ENCODE measurements around the gene DNAL1.
"Not testable (repeated sequence)": the region's sequence is repeated elsewhere in the genome, so short reads cannot be mapped to it uniquely, and the experiment has no call there.

DNAL1 gene

DNA sequence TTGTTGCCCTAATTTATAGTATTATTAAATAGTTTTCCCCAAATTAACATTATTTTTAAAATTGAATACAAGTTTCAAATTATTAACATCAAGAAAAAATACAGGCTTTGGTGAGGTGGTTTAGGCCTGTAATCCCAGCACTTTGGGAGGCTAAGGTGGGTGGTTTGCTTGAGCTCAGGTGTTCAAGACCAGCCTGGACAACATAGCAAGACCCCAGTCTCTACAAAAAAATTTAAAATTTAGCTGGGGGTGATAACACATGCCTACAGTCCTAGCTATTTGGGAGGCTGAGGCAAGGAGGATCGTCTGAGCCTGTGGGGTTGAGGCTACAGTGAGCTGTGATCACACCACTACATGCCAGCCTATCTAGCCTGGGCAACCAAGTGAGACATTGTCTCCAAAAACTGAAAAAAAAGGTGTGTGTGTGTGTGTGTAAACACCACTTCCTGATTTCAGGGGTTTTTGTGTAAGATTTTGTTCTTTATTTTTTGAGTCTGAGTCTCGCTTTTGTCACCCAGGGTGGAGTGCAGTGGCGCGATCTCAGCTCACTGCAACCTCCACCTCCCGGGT is 3.9 kb upstream of the DNAL1 start:
- DNase-seq, result no peak

DNA sequence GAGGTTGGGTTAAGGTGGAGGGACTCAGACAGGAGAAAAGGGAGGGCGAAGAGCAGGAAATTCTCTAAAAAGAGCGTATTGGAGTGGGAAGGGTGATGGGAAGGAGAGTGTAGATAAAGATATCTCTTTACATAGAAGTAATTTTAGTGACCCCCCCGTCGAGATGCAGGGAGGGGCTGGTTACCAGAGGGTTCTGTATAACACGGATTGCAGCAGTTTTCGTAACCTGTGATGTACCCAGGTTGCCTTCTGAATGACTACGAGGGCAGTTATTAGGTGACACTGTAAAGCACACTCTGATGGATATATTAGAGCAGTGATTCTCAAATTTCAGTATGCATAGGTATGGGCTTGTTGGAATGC is 443 bp downstream of the DNAL1 start:
- no peak for DNase-seq

DNA sequence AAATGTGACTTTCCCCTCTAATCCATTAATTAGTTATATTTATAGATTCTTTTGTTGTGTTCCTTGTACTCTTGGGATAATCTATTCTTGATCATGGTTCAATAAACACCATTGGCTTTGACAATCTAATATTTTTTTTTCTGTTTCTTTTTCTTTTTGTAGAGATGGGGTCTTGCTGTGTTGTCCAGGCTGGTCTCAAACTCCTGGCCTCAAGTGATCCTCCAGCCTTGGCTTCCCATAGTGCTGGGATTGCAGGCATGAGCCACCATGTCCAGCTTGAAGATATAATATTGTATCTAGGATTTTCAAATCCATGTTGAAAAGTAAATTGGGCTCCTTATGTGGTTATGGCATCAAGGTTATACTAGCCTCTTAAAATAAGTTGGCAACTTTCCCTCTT is 6.2 kb downstream of the DNAL1 start:
- no peak for DNase-seq

DNA sequence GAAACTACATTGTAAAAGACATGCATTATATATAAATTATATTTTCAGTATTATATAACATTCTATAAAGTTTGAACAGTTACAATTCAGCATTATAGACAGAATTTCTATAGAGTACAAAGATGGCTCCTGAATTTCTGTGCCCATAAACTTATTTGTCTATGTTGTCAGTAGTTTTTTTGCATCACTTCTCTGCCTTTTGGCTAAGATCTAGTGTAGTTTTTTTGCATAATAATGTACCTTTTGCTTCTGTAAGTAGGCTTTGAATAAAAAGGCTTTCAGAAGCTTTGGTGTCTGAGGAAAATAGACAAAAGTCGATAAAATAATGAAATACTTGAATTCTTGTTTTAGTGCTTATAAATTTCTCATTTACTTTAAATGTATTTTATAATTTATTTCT is 11.1 kb downstream of the DNAL1 start:
- no peak for DNase-seq

DNA sequence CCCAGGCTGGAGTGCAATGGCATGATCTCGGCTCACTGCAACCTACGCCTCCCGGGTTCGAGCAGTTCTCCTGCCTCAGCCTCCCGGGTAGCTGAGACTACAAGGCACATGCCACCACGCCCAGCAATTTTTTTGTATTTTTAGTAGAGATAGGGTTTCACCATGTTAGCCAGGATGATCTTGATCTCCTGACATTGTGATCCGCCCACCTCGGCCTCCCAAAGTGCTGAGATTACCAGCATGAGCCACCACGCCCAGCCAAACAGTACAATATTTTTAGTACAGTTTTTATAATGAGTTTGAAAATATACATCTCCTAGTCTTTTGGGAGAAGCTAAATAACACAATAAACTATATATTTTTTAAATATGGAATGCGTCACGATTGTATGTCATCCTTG is 14.4 kb downstream of the DNAL1 start:
- DNase-seq, result not testable (repeated sequence)

DNA sequence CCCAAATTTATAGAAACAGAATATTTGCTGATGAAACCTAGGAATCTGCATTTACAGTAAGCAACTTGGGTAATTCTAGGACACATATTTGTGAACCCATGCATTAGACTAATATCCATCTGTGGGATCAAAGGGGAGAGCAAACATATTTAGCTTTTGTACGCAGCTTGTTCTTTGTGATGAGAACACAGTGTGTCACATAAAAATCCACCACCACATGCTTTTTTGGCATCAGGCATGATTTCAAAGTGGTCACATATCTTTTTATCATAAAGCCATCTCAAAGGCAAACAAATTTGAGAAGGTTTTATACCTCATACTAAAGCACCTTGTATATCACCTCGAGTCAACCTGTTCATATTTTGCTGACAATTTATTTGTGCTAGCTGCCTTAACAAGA is 15.7 kb downstream of the DNAL1 start:
- DNase-seq, result no peak

DNA sequence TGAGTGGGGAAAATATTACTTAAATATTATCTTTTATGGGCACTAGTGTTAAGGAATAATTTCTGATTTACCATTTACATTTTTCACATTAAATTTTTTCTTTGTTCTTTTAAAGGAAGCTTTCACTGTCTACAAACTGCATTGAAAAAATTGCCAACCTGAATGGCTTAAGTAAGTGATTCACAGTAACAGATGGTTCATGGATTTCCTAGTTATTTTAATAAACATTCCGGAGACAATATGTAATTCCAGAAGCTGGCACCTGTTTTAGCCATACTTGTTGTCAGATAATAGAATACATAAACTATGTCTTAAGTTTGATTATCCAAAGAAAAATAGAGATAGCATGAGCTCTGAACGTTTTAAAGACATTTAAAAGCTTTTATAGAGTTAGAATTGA is 17.1 kb downstream of the DNAL1 start:
- no peak for DNase-seq

DNA sequence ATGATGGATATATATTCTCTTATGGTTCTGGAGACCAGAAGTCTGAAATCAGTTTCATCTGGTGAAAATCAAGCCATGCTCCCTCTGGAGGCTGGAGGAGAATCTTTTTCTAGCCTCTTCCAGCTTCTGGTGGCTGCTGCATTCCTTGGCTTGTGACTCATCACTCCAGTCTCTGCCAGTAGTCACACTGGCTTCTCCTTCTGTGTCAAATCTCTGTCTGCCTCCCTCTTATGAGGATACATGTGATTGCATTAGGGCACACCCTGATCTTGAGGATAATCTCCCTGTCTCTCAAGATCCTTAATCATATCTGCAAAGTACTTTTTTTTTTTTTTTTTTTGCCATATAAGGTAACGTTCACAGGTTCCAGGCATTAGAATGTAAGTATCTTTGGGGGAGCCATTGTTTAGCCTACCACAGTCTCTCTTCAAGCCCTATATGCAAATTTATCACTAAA is 17.7 kb downstream of the DNAL1 start:
- DNase-seq, result no peak

DNA sequence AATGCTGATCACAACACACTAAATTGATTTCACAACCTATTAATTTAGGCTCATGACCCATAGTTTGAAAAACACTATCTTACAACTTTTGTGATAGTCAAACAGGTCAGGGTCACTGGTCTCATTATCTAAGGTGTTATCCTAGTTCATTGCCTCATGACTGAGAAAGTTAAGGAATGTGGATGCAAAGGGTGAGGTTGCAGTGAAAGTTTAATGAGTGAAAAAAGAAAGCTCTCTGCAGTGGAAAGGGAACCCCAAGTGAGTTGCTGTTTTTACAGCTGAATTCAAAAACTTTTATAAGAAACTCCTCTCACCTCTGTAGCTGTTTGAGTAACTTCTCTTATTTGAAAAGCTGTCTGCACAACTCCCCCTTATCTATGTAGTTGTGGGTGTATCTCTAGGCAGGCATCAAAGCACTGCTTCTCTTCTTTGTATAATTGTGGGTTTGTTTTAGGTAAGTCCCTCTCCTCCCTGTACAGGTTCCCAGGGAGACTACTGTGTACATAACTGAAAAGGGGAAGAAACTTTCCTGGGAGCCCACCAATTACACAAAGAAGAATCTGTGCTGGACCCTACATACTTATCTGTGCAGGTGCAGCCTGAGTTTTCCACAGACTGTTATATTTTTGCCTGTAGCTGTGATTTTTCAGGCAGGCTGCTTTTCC is 18.9 kb downstream of the DNAL1 start:
- no peak for DNase-seq

DNA sequence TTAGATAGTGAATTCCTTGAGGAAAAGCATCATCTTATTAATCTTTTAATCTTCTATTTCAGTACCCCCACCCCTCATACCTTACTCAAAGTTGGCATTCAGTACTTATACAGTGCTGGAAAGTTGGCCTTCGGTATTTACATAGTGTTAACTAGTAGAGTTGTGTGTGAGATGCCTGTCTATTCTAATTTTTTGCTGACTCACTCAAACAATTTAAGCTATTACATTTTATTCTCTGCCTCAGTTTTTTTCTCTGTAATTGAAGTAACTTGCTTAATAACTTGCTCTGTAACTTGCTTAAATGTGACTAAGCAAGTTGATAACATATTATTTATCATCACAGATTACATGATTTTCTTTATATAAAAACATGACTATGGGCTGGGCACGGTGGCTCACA is 20.3 kb downstream of the DNAL1 start:
- DNase-seq, result no peak

DNA sequence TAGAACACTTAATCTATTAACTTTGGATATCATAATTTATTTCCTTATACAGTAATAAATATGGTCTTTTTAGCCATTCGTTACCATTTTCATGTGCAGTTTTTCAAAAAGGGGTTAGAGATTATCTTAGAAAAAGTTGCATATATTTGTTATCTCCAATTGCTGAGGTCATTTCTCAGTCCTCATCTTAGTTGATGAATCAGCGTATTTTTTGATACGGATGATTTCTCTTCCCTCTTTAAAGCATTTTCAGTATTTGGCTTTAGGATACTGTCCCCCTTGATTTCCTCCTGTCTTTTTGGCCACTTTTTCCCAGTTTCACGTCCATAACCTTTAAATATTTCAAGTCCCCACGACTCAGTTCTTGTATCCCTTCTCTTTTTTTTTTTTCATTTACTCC is 21.8 kb downstream of the DNAL1 start:
- no peak for DNase-seq

DNA sequence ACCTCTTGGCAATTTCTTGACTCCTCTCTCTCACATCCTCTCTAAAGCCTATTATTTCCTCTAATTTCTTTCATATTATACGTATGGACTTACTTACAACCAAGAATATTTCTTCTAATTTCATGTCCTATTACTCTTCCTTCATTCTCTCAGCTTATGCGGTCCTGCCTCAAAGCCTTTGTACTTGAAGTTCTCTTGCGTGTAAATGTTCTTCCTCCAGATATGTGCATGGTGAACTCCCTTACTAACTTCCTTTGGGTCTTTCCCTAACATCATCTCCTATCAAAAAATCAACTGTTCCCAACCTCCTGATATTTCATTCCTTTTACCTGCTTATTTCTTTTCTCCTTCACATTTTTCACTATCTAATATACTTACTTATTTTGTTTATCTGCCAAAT is 23.1 kb downstream of the DNAL1 start:
- DNase-seq, result no peak

DNA sequence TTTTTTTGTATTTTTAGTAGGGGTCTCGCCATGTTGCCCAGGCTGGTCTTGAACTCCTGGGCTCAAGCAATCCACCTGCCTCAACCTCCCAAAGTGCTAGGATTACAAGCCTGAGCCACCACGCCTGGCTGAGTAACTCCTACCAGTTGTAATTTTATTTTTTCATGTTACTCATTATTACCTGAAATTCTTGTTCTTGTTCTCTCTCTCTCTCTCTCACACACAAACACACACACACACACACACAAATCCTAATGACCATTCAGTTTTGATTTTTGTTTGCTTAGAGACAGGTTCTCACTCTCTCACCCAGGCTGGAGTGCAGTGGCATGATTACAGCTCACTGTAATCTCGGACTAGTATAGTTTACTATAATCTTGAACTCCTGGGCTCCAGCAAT is 30.2 kb downstream of the DNAL1 start:
- no peak for DNase-seq

DNA sequence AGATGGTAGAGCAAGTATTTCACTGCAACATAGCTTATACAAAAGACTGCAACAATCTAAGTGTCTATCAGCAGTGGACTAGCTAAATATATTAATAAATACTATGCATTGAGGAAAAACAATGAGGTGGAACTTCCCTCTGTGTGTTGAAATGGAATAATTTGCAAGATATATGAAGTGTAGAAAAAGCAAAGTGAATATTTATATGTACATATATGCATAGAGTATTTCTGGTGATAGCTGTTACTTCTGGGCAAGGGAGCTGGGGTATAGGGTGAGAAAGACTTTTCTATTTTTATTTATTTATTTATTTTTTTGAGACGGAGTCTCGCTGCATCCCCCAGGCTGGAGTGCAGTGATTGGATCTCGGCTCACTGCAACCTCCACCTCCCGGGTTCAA is 33.9 kb downstream of the DNAL1 start:
- DNase-seq, result no peak

DNA sequence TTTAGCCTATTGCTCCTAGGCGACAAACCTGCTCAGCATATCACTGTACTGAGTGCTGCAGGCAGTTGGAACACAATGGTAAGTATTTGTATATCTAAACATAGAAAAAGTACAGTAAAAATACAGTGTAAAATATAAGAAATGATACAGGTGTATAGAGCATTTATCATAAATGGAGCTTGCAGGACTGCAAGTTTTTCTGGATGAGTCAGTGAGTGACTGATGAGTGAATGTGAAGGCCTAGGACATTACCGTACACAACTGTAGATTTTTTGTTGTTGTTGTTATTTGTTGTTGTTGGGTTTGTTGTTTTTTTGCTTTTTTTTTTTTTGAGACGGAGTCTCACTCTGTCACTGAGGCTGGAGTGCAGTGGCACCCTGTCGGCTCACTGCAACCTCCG is 36.0 kb downstream of the DNAL1 start:
- no peak for DNase-seq

DNA sequence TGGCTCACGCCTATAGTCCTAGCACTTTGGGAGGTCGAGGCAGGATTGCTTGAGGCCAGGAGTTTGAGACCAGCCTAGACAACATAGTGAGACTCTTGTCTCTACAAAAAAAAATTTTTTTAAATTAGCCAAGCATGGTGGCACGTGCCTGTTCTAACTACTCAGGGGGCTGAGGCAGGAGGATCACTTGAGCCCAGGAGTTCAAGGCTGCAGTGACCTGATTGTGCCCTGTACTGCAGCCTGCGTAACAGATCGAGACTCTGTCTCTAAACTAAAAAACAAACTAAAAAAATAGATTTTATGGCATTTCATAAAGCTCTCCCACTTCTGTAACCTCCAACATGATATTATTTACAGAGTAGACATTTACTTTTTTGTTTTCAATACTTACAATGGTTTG is 39.8 kb downstream of the DNAL1 start:
- DNase-seq, result no peak

DNA sequence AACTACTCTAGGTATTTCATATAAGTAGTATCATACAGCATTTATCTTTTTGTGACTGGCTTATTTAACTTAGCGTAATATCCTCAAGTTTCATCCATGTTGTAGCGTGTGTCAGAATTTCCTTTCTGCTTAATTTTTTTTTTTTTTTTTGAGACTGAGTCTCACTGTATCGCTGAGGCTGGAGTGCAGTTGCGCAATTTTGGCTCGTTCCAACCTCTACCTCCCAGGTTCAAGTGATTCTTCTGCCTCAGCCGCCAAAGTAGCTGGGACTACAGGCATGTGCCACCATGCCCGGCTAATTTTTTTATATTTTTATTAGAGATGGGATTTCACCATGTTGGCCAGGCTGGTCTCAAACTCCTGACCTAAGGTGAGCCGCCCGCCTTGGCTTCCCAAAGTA is 40.5 kb downstream of the DNAL1 start:
- no peak for DNase-seq

DNA sequence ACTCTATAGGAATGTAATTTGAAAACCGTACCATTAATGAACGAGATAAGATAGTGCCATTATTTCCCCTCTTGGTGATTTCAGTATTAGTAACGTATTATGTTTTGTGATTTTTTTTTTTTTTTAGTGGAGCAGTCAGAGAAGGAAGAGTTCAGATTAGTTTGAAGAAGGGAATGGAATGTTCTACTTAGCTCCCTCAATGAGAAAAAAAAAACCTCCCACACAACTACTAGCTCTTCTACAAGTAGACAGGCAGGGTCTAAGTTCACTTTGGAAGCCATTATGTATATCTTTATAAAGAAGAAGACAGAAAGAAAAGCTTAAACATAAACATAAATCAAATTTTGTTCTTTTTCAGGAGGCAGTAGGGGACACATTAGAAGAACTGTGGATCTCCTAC is 42.1 kb downstream of the DNAL1 start:
- DNase-seq, result no peak

DNA sequence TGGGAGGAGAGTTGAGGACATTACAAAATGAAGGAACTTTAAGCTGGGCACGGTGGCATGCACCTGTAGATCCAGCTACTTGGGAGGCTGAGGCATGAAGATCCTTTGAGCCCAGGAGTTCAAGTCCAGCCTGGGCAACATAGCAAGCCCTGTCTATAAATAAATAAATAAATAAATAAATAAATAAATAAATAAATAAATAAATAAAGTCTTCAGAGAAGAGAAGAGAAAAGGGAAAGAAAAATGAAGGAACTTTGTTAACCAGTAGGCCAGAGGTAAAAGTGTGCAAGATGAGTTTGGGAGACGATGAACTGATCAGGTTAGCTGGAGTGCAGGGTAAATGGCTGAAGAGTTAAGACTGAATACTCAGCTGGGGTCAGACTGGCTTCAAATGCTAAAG is 49.3 kb downstream of the DNAL1 start:
- no peak for DNase-seq

DNA sequence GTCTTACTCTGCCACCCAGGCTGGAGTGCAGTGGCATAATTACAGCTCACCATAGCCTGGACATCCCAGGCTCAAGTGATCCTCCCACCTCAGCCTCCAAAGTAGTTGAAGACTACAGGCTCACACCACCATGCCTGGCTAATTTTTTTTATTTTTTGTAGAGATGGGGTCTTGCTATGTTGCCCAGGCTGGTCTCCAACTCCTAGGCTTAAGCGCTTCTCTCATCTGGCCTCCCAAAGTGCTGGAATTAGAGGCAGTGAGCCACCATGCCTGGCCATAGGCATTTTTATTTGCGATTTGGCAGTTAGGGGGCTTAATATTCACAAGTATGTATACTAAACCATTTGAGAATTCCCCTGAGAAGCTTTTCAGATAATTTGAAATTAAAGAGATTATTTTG is 50.3 kb downstream of the DNAL1 start:
- no peak for DNase-seq

DNA sequence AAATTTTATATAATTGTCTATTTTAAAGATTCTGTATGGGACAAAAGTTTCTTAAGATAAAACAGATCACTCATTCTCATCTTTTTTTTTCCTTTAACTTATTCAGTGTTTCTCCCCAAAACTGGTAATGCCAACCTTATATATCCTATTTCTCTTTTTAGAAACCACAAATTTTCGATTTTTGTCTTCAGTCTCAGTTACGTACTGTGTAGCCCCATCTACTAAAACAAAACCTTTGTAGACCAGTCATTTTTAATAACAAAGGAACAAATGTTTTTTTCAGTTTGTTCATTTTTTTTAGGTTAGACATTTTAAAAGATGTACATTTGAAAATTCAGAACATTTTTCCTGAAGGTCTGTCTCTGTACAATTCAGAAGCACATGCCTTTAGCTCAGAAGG is 51.2 kb downstream of the DNAL1 start:
- no peak for DNase-seq

DNA sequence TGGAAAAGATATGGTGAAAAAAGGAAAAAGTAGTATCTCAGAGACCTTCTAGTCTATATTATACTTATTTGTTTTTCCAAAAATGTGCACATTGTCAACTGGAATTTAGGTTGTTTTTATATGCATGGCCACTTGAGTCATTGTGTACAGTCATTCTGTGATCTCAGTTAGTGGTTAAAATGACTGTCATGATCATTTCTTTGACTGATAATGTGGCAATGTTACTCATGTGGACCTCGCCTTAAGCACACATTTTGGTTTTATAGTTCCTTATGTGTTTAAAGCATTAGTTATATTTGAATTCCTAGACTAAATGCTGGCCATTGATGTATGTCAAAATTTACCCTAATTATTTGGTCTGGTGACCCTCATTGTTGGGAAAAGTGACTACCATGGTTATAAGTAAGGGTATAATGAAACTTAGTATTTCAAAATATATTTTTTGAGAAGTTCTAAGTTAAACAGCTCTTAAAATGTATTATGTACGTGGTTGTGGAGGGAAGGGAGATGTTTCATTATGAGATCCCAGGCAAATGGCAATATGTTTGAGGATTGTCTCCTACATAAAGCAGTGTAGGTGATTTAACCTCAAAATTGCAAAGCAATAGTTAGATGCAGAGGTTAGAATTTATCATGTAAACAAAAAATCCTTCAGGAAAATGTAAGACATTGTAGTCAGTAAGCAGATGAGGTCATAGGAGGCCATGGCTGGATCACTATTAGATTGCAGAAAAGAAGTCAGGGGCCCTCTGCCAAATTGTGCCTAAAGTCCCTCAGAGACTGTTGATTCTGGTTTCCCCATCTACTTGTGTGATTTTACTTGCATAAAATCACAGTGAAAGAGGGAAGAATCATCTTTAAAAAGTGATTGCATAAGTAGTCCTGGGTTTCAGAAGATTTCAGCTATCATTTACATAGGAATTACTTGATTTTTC is 51.9 kb downstream of the DNAL1 start:
- no peak for DNase-seq

DNA sequence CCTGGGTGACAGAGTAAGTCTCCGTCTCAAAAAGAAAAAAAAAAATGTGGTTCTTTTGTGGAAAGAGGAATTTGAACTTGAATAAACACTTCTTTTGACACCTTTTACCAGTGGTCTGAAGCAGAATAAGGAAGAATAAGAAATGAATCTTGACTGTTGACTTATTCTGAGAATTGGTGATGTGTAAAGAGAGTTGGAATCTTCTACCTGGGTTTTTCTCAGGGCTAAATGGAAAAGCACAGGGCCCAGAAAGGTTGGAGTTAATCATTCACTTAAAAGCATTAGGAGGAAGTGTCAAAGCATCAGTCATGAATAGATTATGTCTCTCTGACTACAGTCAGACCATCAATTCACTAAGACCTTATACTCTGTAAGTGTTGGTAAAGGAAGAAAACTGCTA is 55.5 kb downstream of the DNAL1 start:
- no peak for DNase-seq

DNA sequence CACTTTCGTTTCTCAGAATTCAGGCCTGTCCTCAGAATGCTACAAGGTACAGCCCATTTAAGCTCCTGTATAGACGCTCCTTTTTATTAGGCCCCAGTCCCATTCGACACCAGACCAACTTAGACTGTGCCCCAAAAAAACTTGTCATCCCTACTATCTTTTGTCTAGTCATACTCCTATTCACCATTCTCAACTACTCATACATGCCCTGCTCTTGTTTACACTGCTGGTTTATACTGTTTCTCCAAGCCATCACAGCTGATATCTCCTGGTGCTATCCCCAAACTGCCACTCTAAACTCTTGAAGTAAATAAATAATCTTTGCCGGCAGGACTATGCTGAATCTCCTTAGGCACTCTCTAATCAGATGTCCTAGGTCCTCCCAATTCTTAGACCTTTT is 63.3 kb downstream of the DNAL1 start:
- DNase-seq, result not testable (repeated sequence)
